ENCODE measurements around the gene RAPGEF1.

DNA sequence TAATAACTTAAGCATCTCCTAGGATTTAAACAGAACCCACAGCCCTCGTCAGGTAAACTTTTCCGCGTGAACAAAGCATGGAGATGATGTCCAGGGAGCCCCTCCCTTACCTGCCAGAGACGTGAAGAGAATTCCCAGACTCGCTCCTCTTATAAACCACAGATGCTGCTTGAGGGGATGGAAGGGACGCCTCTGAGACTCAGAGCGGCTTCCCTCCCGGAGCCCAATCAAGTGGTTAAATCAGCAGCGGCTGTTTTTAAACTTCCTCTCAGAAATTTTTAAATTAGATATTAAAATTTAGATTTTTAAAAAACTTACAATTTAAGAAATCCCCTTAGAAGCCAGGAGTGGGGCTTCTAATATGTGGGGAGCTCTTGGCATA is 71.8 kb downstream of the RAPGEF1 start:
- TF ChIP-seq RBFOX2 (IDR thresholded peaks at IDR 0.05; ENCODE audit: low read depth, low read length) (no peak), MEIS2 (IDR thresholded peaks at IDR 0.05; ENCODE audit: partially characterized antibody) (no peak), ZNF184 (CRISPR knock-in tag; IDR thresholded peaks at IDR 0.05) (no peak), DPF2 (IDR thresholded peaks at IDR 0.05) (no peak), ATF1 (CRISPR knock-in tag; IDR thresholded peaks at IDR 0.05) (no peak), ATF1 (tag; IDR thresholded peaks at IDR 0.05) (no peak), POLR2AphosphoS5 (IDR thresholded peaks at IDR 0.05; ENCODE audit: control insufficient read depth, insufficient read depth, low read depth, low read length) (no peak), SMARCA5 (IDR thresholded peaks at IDR 0.05) (no peak)
- TF ChIP-seq, protein P1, sequence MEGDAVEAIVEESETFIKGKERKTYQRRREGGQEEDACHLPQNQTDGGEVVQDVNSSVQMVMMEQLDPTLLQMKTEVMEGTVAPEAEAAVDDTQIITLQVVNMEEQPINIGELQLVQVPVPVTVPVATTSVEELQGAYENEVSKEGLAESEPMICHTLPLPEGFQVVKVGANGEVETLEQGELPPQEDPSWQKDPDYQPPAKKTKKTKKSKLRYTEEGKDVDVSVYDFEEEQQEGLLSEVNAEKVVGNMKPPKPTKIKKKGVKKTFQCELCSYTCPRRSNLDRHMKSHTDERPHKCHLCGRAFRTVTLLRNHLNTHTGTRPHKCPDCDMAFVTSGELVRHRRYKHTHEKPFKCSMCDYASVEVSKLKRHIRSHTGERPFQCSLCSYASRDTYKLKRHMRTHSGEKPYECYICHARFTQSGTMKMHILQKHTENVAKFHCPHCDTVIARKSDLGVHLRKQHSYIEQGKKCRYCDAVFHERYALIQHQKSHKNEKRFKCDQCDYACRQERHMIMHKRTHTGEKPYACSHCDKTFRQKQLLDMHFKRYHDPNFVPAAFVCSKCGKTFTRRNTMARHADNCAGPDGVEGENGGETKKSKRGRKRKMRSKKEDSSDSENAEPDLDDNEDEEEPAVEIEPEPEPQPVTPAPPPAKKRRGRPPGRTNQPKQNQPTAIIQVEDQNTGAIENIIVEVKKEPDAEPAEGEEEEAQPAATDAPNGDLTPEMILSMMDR (IDR thresholded peaks at IDR 0.05 in 2 of 3, conservative IDR thresholded peaks at IDR 0.05 in 1 of 3; ENCODE audit: insufficient read depth in 2 of 3, low read depth in 1 of 3, low read length in 3 of 3), result no peak
